Measurements from ENCODE around the gene POLE2.

DNA sequence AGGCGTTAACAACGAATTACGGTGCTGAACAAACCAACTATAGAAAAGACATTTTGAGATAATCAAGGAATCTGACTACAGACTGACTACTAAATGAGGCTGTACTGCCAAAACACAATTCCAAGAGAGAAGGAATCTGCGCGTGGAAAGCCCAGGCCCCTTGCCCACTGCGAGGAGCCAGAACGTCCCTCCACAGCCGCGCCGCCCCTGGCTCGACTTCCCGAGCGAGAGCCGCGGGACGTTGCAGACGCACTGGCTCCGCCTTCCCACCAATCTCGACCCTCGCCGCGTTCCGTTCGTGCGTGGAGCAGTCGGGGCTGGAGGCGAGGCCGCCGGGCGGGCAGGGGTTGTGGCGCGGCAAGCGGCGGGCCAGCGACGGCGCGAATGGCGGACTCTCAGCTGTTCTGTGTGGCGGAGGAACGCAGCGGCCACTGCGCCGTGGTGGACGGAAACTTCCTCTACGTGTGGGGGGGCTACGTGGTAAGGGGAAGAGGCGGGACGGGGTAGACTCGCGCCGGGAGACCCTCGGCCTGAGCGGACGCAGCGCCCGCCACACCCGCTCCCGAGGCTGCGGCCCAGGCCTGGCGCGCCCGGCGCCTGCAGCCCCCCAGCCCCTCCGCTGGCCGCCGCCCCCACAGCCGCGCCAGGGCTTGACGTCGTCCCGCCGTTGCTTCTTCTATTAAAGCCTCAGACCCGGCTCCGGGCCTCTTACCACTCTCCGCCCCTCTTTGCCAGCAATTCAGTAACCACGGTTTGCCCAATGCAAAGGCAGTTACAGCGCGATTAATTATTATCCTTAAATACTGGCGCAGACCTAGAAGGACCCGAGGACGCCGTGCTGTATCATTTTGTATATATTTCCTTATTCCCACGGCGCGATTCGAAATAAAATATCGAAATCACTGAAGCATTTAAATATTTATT, 5.1 kb upstream of the POLE2 start, which contains the start of gene KLHDC1:
- TF ChIP-seq, protein P1, sequence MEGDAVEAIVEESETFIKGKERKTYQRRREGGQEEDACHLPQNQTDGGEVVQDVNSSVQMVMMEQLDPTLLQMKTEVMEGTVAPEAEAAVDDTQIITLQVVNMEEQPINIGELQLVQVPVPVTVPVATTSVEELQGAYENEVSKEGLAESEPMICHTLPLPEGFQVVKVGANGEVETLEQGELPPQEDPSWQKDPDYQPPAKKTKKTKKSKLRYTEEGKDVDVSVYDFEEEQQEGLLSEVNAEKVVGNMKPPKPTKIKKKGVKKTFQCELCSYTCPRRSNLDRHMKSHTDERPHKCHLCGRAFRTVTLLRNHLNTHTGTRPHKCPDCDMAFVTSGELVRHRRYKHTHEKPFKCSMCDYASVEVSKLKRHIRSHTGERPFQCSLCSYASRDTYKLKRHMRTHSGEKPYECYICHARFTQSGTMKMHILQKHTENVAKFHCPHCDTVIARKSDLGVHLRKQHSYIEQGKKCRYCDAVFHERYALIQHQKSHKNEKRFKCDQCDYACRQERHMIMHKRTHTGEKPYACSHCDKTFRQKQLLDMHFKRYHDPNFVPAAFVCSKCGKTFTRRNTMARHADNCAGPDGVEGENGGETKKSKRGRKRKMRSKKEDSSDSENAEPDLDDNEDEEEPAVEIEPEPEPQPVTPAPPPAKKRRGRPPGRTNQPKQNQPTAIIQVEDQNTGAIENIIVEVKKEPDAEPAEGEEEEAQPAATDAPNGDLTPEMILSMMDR (IDR thresholded peaks at IDR 0.05; ENCODE audit: low read depth, low read length), result no peak
- TF ChIP-seq EZH2phosphoT487 (IDR thresholded peaks at IDR 0.05; ENCODE audit: low read depth), result no peak

All from OCI-LY3 (cell line).